ENCODE results near the gene FUT6.
A peak's percentile ranks its signal among the peaks of the same experiment; 100 is the strongest.

Gene FUT6

GRCh38 chr19:5805462-5806132 lies 33.9 kb downstream of the FUT6 start:
- Histone ChIP-seq H3K4me3 (ENCODE audit: insufficient read length, low read depth) (peak overlapping the region; percentile 53), H3K9me3 (ENCODE audit: insufficient read depth, low read length) (no peaks in the 10 kb centered on the region), H3K9ac (ENCODE audit: insufficient read length, low read depth) (peak overlapping the region; percentile 85), H3K4me1 (ENCODE audit: insufficient read depth, insufficient read length) (peaks cover 22% of the 10 kb centered on the region), H3K36me3 (ENCODE audit: insufficient read depth, insufficient read length, low read length) (no peaks in the 10 kb centered on the region), H3K27me3 (ENCODE audit: insufficient read depth, insufficient read length) (peaks cover 15% of the 10 kb centered on the region)
- DNase-seq (ENCODE audit: low read depth, low spot score) = peak; percentile 72
- TF ChIP-seq SUZ12 (IDR thresholded peaks at IDR 0.05; ENCODE audit: extremely low read depth, insufficient read depth, insufficient read length) = no peak
- TF ChIP-seq YY1 (IDR thresholded peaks at IDR 0.05; ENCODE audit: insufficient read depth, insufficient read length) = no peak
- no peak for TF ChIP-seq ZNF274 (IDR thresholded peaks at IDR 0.05; ENCODE audit: low read depth, low read length)

DNA sequence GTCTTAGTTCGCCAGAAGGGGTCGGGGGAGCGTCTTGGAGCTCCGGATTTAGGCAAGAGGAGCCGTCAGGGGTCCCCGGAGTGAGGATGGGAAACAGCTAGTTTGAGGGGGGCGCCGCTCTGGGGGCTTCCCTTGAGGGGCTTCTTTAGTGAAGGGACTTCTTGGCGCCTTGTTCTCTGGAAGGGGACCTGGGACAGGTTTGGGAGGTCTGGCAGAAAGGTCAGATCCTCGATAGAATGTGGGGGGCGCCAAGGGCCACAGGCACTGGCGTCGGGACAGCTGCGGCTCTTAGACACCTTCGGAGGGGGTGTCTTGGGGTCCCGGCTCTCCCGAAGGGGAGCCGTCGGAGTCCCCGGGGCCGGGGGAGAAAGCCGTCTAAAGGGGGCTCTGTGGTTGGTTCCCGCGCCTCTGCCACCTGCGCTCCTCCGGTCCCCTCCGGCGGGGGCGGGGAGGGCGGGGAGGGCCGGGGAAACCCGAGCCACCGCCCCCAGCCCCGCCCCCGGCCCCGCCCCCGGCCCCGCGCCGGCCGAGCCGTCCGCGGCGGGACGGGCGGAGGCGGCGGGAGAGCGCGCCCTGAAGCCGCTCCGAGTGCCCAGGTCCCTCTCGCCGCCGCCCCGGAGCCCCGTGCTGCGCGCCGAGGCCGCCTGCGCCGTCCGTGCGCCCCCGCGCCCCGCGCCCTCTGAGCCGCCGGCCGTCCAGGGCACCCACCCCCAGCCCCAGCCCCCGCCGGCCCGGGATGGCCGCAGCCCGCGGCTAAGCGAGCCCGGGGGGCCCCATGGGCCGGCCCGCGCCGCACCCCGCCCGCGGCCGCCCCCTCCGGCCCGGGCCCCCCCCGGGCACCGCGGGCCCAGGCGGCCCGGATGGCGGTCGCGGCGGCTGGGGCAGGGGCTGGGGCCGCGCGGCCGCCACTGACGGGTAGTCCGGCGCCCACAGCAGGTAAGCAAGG lies 34.7 kb downstream of the FUT6 start, which contains the start of gene NRTN:
TSS of gene NRTN (plus strand) at position 552 of the 946 bp plus-strand sequence. CDS start 19,099 bp downstream, outside the sequence.
- no peaks in the 10 kb centered on the region for H3K9me3 ChIP-seq (ENCODE audit: insufficient read depth, low read length)
- H3K27me3 ChIP-seq (ENCODE audit: insufficient read depth, insufficient read length) = peaks cover 15% of the 10 kb centered on the region
- no peaks in the 10 kb centered on the region for H3K36me3 ChIP-seq (ENCODE audit: insufficient read depth, insufficient read length, low read length)
- H3K9ac ChIP-seq (ENCODE audit: insufficient read length, low read depth) = peak within 1 kb of the TSS; percentile 85
- H3K4me1 ChIP-seq (ENCODE audit: insufficient read depth, insufficient read length) = peaks cover 22% of the 10 kb centered on the region
- H3K4me3 ChIP-seq (ENCODE audit: insufficient read length, low read depth) = peak within 1 kb of the TSS; percentile 53
- DNase-seq (ENCODE audit: low read depth, low spot score) = no peak
- no peak for TF ChIP-seq ZNF274 (IDR thresholded peaks at IDR 0.05; ENCODE audit: low read depth, low read length)
- TF ChIP-seq YY1 (IDR thresholded peaks at IDR 0.05; ENCODE audit: insufficient read depth, insufficient read length) = no peak
- no peak for TF ChIP-seq SUZ12 (IDR thresholded peaks at IDR 0.05; ENCODE audit: extremely low read depth, insufficient read depth, insufficient read length)

- Histone ChIP-seq H3K36me3 (ENCODE audit: insufficient read depth, insufficient read length, low read length) (no peaks in the 10 kb centered on the region), H3K4me1 (ENCODE audit: insufficient read depth, insufficient read length) (peaks cover 26% of the 10 kb centered on the region), H3K4me3 (ENCODE audit: insufficient read length, low read depth) (peak overlapping the region; percentile 41), H3K9ac (ENCODE audit: insufficient read length, low read depth) (peak overlapping the region; percentile 80), H3K9me3 (ENCODE audit: insufficient read depth, low read length) (no peaks in the 10 kb centered on the region), H3K27me3 (ENCODE audit: insufficient read depth, insufficient read length) (peaks cover 15% of the 10 kb centered on the region)
- TF ChIP-seq ZNF274 (IDR thresholded peaks at IDR 0.05; ENCODE audit: low read depth, low read length) (no peak), SUZ12 (IDR thresholded peaks at IDR 0.05; ENCODE audit: extremely low read depth, insufficient read depth, insufficient read length) (no peak), YY1 (IDR thresholded peaks at IDR 0.05; ENCODE audit: insufficient read depth, insufficient read length) (no peak)
- peak; percentile 95 for DNase-seq (ENCODE audit: low read depth, low spot score)
These were observed 35.6 kb downstream of the FUT6 start for GRCh38 chr19:5803752-5804515.

GRCh38 chr19:5803441-5803751 lies 36.1 kb downstream of the FUT6 start:
- Histone ChIP-seq H3K4me3 (ENCODE audit: insufficient read length, low read depth) (peak overlapping the region; percentile 41), H3K36me3 (ENCODE audit: insufficient read depth, insufficient read length, low read length) (no peaks in the 10 kb centered on the region), H3K27me3 (ENCODE audit: insufficient read depth, insufficient read length) (peaks cover 15% of the 10 kb centered on the region), H3K9me3 (ENCODE audit: insufficient read depth, low read length) (no peaks in the 10 kb centered on the region), H3K9ac (ENCODE audit: insufficient read length, low read depth) (peak overlapping the region; percentile 80), H3K4me1 (ENCODE audit: insufficient read depth, insufficient read length) (peaks cover 26% of the 10 kb centered on the region)
- no peak for DNase-seq (ENCODE audit: low read depth, low spot score)
- no peak for TF ChIP-seq SUZ12 (IDR thresholded peaks at IDR 0.05; ENCODE audit: extremely low read depth, insufficient read depth, insufficient read length)
- TF ChIP-seq YY1 (IDR thresholded peaks at IDR 0.05; ENCODE audit: insufficient read depth, insufficient read length) = no peak
- no peak for TF ChIP-seq ZNF274 (IDR thresholded peaks at IDR 0.05; ENCODE audit: low read depth, low read length)

DNA sequence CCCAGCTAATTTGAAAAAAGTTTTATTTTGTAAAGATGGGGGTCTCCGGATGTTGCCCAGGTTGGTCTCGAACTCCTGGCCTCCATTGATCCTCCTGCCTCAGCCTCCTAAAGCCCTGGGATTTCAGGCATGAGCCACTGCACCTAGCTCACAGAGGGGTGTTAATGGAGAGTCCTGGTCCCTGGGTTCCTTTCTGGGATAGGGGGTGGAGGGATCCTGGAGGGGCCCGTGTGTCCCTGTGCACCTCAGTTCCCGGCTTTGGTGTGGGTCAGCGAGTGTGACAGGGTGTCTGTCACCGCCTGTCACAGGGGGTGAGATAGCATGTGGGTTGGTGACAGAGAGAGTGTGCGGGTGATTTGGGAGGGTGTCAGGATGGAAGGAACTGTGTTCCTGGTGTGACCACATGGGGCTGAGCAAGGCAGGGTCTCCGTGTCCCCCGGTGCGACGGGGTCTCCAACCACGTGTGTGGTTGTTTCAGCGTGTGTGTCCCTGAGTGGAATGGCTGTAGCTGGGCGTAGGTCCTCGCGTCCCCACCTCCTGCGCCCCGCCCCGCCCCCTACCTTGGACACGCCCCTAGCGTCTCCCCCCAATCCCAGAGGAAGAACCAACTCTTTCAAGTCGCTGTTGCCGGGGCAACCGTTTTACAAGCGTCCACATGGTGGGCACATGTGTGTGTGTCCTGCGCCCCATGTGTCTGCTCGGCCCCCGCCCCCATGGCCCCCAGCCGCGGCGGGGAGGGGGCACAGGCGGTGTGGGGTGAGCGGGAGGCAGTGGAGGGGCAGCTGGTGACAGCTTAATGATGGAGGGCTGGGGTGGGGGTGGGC lies 37.5 kb downstream of the FUT6 start:
- no peak overlapping the region for H3K9ac ChIP-seq (ENCODE audit: insufficient read length, low read depth)
- no peak for DNase-seq (ENCODE audit: low read depth, low spot score)
- H3K27me3 ChIP-seq (ENCODE audit: insufficient read depth, insufficient read length) = peaks cover 14% of the 10 kb centered on the region
- TF ChIP-seq YY1 (IDR thresholded peaks at IDR 0.05; ENCODE audit: insufficient read depth, insufficient read length) (no peak), ZNF274 (IDR thresholded peaks at IDR 0.05; ENCODE audit: low read depth, low read length) (no peak), SUZ12 (IDR thresholded peaks at IDR 0.05; ENCODE audit: extremely low read depth, insufficient read depth, insufficient read length) (no peak)
- peaks cover 26% of the 10 kb centered on the region for H3K4me1 ChIP-seq (ENCODE audit: insufficient read depth, insufficient read length)
- no peaks in the 10 kb centered on the region for H3K36me3 ChIP-seq (ENCODE audit: insufficient read depth, insufficient read length, low read length)
- H3K4me3 ChIP-seq (ENCODE audit: insufficient read length, low read depth) = no peak overlapping the region
- H3K9me3 ChIP-seq (ENCODE audit: insufficient read depth, low read length) = no peaks in the 10 kb centered on the region
